GM12801 (cell line): ENCODE data around the gene MB21D2.

Experiments used
- TF ChIP-seq, protein P1 (sequence below): IDR thresholded peaks from one replicate; pipeline ENCODE4 v1.5.1; 2011; ENCODE audit warnings: control low read depth; ENCODE audit not compliant: insufficient read length; ENCODE audit errors: extremely low read depth

MB21D2 gene

GRCh38 chr3:192930577-192930976, 12.9 kb upstream of the MB21D2 start:
- TF ChIP-seq, protein P1, sequence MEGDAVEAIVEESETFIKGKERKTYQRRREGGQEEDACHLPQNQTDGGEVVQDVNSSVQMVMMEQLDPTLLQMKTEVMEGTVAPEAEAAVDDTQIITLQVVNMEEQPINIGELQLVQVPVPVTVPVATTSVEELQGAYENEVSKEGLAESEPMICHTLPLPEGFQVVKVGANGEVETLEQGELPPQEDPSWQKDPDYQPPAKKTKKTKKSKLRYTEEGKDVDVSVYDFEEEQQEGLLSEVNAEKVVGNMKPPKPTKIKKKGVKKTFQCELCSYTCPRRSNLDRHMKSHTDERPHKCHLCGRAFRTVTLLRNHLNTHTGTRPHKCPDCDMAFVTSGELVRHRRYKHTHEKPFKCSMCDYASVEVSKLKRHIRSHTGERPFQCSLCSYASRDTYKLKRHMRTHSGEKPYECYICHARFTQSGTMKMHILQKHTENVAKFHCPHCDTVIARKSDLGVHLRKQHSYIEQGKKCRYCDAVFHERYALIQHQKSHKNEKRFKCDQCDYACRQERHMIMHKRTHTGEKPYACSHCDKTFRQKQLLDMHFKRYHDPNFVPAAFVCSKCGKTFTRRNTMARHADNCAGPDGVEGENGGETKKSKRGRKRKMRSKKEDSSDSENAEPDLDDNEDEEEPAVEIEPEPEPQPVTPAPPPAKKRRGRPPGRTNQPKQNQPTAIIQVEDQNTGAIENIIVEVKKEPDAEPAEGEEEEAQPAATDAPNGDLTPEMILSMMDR: no peak

DNA sequence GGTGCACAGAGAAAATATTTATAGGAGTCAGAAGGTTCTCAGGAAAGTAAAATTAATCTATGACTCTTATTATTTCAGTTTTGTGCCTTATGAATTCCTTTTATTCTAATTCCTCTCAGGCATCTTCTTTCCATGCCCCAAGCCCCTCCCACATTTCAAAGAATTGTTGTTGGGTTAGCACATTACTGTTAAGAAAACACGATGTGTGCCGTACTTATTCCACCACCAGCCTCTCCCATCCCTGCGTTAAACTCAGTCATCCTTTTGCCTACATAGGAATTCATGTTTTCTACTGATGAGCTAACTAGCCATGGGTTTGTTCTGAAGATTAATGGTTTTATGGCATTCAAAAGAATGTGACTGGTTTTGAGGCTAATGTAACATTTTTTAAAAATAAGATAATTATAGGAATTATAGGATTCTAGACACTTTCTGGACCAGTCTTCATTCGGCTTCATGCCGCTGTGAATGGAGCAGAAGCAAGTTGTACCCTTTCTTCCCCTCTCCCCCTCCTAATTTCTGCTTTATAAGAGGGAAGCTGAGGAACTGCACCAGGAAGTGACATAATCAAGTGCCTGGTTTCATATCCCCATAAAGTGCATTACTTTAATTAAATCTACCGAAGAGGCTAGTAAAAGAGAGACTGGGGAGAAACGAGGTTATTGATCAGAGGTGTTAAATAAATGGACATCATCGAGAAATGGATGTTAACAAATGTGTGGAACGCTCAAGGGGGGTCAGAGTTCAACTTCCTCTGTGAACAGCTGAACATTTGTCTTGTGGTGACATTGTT, 12.3 kb upstream of the MB21D2 start:
- TF ChIP-seq, protein P1: no peak

DNA sequence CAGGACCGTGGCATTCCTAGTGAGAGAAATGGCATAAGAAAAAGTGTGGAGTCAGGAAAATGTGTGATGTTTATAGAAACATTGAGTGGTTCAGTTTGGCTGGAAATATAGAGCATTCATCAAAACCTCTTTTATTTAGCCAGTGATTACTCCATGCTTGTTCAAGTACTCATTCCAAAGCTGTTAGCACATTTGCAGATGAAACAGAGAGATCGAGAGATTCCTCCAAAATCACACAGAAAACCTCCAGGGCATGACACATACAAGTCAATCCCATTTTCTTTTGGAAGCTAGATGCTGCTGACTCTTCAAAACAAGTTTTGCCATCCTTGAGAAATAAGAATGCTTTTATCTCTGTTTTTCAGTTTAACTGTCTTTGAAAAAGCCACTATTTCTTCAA, 11.5 kb upstream of the MB21D2 start:
- TF ChIP-seq, protein P1: no peak

DNA sequence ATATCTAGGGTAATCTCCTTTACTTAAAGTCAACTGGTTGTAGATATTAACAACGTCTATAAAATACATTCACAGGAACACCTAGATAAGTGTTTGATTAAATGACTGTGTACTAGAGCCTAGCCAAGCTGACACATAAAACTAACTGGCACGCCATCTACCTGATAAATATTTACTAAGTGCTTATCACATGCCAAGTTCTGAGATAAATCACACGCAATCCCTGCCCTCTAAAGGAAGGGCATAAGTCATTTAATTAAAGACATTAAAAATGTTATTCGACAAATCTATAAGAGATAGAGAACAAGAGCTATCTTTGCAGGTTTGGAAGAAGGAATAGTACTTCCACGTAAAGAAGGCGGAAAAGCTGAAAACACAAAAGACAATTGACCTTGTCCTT, 11.1 kb upstream of the MB21D2 start:
- TF ChIP-seq, protein P1: no peak

GRCh38 chr3:192928016-192928415, 10.4 kb upstream of the MB21D2 start:
- TF ChIP-seq, protein P1: no peak

- TF ChIP-seq, protein P1: no peak
Measured at GRCh38 chr3:192927016-192927415, 9.4 kb upstream of the MB21D2 start.

GRCh38 chr3:192923731-192924130, 6.1 kb upstream of the MB21D2 start:
- TF ChIP-seq, protein P1: no peak

DNA sequence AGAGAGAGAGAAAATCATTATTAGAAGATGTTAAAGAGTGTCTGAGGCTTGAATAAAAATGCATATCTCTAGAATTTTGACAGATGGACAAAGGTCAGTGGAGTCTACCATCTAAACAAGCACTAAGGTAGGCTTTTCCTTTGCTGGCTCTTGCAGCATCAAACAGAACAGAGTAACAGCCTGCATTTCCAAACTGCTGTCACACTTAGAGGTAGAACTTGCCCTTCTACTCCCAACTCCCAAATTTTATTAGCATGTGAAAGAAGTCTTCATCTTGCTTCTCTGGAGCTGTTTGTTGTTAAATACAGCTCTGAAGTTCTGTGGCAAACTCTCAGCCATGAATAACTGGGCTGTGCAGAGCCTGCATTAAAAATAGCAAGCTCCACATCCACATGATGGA, 4.1 kb upstream of the MB21D2 start:
- TF ChIP-seq, protein P1: no peak
